Keratinocyte (primary cell): Measurements from ENCODE around the gene NOP9.

Experiments
- EZH2 ChIP-seq: IDR thresholded peaks from one replicate; pipeline ENCODE4 v1.6.1; 2012; ENCODE audit warnings: inconsistent platforms, mild to moderate bottlenecking, low read length, moderate library complexity
- TF ChIP-seq, protein P1 (sequence below), 3 experiments: IDR thresholded peaks in 1 of 3; conservative IDR thresholded peaks in 1 of 3; optimal IDR thresholded peaks in 1 of 3; 2 replicates in 2 of 3; 3 replicates in 1 of 3; pipeline versions ENCODE3 to v1.5.1; 2011; ENCODE audit warnings: low read length in 3 of 3, mild to moderate bottlenecking in 3 of 3, moderate library complexity in 2 of 3, control low read depth in 1 of 3, inconsistent platforms in 1 of 3; ENCODE audit not compliant: insufficient read depth in 2 of 3; ENCODE audit errors: extremely low read depth in 1 of 3

DNA sequence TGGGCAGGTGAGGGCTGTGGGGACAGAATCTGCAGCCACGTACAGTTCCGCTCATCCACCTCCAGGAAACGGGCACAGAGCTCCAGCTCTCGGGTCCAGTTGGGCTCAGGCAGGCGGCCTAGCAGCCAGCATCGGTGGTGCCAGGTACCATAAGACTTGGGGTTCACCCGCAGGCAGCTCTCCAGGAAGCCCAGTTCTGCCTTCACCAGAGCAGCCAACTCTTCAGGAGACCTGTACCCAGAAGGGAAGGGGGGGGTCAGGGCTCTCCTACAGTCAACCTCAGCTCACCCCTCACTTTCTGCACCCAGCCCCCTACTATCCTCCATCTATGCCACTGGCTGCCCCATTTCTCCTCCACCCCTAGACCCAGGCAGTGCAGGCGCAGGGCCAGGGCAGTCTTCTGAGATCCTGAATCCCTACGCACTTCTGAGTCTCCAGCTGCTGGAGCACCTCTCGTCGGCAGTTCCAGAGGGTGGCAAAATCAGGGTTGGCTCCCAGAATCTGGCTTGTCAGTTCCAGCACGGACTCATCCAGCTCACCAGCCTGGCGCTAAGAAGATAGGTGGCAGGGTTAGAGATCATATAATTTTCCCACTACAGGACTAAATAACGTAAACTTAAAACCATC is 29.6 kb upstream of the NOP9 start:
- TF ChIP-seq, protein P1, sequence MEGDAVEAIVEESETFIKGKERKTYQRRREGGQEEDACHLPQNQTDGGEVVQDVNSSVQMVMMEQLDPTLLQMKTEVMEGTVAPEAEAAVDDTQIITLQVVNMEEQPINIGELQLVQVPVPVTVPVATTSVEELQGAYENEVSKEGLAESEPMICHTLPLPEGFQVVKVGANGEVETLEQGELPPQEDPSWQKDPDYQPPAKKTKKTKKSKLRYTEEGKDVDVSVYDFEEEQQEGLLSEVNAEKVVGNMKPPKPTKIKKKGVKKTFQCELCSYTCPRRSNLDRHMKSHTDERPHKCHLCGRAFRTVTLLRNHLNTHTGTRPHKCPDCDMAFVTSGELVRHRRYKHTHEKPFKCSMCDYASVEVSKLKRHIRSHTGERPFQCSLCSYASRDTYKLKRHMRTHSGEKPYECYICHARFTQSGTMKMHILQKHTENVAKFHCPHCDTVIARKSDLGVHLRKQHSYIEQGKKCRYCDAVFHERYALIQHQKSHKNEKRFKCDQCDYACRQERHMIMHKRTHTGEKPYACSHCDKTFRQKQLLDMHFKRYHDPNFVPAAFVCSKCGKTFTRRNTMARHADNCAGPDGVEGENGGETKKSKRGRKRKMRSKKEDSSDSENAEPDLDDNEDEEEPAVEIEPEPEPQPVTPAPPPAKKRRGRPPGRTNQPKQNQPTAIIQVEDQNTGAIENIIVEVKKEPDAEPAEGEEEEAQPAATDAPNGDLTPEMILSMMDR (optimal IDR thresholded peaks at IDR 0.05 in 1 of 3, IDR thresholded peaks at IDR 0.05 in 1 of 3, conservative IDR thresholded peaks at IDR 0.05 in 1 of 3; ENCODE audit: extremely low read depth in 1 of 3, insufficient read depth in 2 of 3, low read length in 3 of 3): no peak
- no peak for TF ChIP-seq EZH2
